SW 1271 (cell line): ENCODE data around the gene TOM1.
"Not testable (repeated sequence)": the region's sequence is repeated elsewhere in the genome, so short reads cannot be mapped to it uniquely, and the experiment has no call there.

Experiments used
- DNase-seq, 2 experiments: peaks; one replicate each; lab custom pipeline; 2025; lab: John Stamatoyannopoulos, UW

TOM1 gene

DNA sequence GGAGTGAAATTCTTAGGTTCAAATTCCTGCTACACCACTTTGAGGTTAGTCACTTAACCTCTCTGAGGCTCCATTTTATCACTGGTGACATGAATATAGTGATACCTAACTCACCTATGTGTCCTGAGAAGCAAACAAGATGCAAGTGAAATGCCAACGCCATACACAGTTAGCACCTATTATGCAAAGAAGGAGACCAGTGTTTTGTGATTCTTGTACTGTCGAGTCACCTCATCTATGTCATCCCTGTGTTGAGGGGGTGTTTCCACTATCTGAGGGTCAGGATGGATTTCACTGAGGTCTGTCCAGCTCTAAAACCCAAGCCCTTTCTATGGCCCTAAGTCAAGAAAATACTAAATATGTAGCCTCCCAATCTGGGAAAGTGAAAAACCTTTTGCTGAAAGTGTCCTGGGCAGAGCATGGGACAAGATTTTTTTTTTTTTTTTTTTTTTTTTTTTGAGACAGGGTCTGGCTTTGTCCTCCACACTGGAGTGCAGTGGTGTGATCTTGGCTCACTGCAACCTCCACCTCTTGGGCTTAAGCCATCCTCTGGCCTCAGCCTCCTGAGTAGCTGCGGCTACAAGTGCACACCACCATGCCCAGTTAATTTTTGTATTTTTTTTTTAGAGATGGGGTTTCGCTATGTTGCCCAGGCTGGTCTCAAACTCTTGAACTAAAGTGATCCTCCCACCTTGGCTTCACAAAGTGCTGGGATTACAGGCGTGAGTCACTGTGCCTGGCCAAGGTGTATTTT, 95.3 kb downstream of the TOM1 start:
- DNase-seq = no peak

GRCh38 chr22:35396622-35397021, 96.9 kb downstream of the TOM1 start:
- DNase-seq = not testable (repeated sequence)

DNA sequence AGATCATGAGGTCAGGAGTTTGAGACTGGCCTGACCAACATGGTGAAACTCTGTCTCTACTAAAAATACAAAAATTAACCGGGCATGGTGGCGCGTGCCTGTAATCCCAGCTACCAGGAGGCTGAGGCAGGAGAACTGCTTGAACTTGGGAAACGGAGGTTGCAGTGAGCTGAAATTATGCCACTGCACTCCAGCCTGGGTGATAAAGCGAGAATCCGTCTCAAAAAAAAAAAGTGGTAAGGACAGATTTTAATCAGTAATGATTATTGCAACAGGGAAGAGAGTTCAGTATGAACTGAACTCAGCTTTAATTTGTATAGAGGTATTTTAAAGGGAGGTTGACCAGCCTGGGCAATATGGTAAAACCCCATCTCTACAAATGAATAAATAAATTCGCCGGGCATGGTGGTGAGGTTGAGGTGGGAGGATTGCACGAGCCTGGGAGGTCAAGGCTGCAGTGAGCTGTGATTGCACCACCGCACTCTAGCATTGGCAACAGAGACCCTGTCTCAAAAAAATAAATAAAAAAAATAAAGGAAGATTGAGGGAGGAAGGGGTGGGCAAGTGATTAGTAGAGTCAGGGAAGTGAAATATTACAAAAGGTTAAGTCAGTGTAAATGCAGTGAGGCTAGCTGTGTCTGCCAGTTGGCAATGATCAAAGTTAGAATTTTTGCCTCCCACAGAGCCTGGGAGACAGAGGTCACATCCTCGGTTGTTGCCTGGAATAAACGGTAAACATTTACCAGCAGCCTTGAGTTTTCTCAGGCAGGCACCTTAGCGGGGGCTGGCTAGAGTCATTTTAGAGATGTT, 97.6 kb downstream of the TOM1 start:
- DNase-seq = no peak
